Lung (tissue), 12 donors: ENCODE measurements around the gene TP53AIP1. TPM values are rescaled to one million over a fixed set of nuclear protein-coding genes. Genes with fewer than 3 reads are reported as not detected.
"Not testable (repeated sequence)": the region's sequence is repeated elsewhere in the genome, so short reads cannot be mapped to it uniquely, and the experiment has no call there.

Source experiments
- ATAC-seq: fragments of 200-7000 bp; cut with Tn5 transposase; one replicate; pipeline ENCODE4 v1.9.1; 2020; ENCODE audit warnings: moderate number of reproducible peaks; ENCODE audit not compliant: insufficient read depth, low FRiP score
- DNase-seq, 3 donors: peaks; one replicate each; pipeline ENCODE4 v3.0.0-alpha.2; 2013 to 2017
- H3K27ac ChIP-seq, 2 donors: one replicate each; pipeline ENCODE4 v1.5.1; 2013; ENCODE audit warnings: mild to moderate bottlenecking in 2 of 2, moderate library complexity in 2 of 2, control low read depth in 1 of 2, inconsistent platforms in 1 of 2, low read depth in 1 of 2, low read length in 1 of 2
- H3K27me3 ChIP-seq, 3 donors: one replicate each; pipeline ENCODE4 v1.5.1; 2013; ENCODE audit warnings: low read length in 2 of 3; ENCODE audit not compliant: control insufficient read depth in 3 of 3, insufficient read depth in 3 of 3
- H3K36me3 ChIP-seq, 4 donors: one replicate each; pipeline ENCODE4 v1.5.1; 2013; ENCODE audit warnings: low read length in 4 of 4, mild to moderate bottlenecking in 1 of 4, moderate library complexity in 1 of 4; ENCODE audit not compliant: control insufficient read depth in 4 of 4, insufficient read depth in 4 of 4
- H3K4me1 ChIP-seq, 5 donors: one replicate each; pipeline ENCODE4 v1.5.1; 2013; ENCODE audit warnings: low read length in 5 of 5, mild to moderate bottlenecking in 2 of 5, moderate library complexity in 1 of 5; ENCODE audit not compliant: control insufficient read depth in 5 of 5, insufficient read depth in 5 of 5
- H3K4me3 ChIP-seq: one replicate; pipeline ENCODE4 v1.5.1; 2013; ENCODE audit warnings: mild to moderate bottlenecking, control low read depth, moderate library complexity
- H3K9ac ChIP-seq, 2 donors: one replicate each; pipeline ENCODE4 v1.5.1; 2013; ENCODE audit warnings: low read length in 2 of 2, control low read depth in 1 of 2; ENCODE audit not compliant: insufficient read depth in 1 of 2
- H3K9me3 ChIP-seq, 4 donors: one replicate each; pipeline ENCODE4 v1.5.1; 2013; ENCODE audit warnings: low read length in 3 of 4, mild to moderate bottlenecking in 1 of 4, moderate library complexity in 1 of 4; ENCODE audit not compliant: control insufficient read depth in 4 of 4, insufficient read depth in 3 of 4
- WGBS, 2 donors: extraction: QIAGEN DNeasy Blood & Tissue Kit; methylation state at CpG; one replicate each; pipeline ENCODE4 v1.1.7; 2013; 5-methylcytosine and 5-hydroxymethylcytosine counted together
- polyA plus RNA-seq, 2 donors: library from polyadenylated mRNA; stranded (reverse); fragments of 200-250 nt; gene quantifications; one replicate each; pipeline ENCODE4 v1.2.1, GENCODE V29; 2013
- total RNA-seq, 2 donors: library from RNA; depleted of rRNA in 1 of 2; stranded (reverse); fragments of >200 nt in 1 of 2; gene quantifications; one replicate each; pipeline ENCODE4 v1.2.1, GENCODE V29; 2014 to 2021
- TF ChIP-seq, protein P1 (sequence below): IDR thresholded peaks from 2 replicates; pipeline ENCODE4 v1.5.1; 2012; ENCODE audit warnings: mild to moderate bottlenecking; ENCODE audit errors: control extremely low read depth, extremely low read depth
- donor health status: control.
- donor health status: control.
- donor health status: Bipolar disorder and iron deficiency.
- donor health status: healthy.
- donor health status: DM: yes; HTN: yes; CAD: no.

TP53AIP1 gene
- total and polyA plus RNA-seq, 4 donors: 0.16 to 1.8 (median 1.0) TPM

DNA sequence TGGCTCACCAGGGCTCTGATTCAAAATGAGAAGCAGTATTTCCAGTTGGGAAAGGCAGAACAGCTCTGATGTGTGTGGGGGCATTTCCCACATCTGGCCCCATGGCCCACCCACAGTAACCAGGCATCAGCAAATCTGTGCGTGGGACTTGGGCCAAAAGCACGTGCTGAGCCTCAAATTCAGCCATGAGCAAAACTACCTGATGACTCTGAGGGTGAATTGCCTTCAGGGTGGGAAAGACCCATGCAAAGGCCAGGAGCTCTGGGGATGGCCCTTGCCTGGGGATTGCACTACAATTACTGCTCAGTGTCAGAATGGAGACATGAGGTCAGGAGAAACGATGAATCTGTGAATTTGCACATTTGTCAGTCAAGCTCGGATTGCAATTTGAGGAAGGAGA lies 20.9 kb downstream of the TP53AIP1 start:
- TF ChIP-seq, protein P1, sequence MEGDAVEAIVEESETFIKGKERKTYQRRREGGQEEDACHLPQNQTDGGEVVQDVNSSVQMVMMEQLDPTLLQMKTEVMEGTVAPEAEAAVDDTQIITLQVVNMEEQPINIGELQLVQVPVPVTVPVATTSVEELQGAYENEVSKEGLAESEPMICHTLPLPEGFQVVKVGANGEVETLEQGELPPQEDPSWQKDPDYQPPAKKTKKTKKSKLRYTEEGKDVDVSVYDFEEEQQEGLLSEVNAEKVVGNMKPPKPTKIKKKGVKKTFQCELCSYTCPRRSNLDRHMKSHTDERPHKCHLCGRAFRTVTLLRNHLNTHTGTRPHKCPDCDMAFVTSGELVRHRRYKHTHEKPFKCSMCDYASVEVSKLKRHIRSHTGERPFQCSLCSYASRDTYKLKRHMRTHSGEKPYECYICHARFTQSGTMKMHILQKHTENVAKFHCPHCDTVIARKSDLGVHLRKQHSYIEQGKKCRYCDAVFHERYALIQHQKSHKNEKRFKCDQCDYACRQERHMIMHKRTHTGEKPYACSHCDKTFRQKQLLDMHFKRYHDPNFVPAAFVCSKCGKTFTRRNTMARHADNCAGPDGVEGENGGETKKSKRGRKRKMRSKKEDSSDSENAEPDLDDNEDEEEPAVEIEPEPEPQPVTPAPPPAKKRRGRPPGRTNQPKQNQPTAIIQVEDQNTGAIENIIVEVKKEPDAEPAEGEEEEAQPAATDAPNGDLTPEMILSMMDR: no peak
- Histone ChIP-seq H3K9ac (no peak overlapping the region), H3K36me3 (no peaks in the 10 kb centered on the region), H3K4me3 (no peak overlapping the region), H3K27me3 (no peaks in the 10 kb centered on the region), H3K9me3 (no peaks in the 10 kb centered on the region), H3K4me1 (peaks cover 0 to 6% (median 0%) of the 10 kb centered on the region in 5 donors), H3K27ac (no peak overlapping the region)
- DNase-seq (no peak), ATAC-seq (no peak)
- WGBS, 2 donors: 79 to 81% methylated on average over 4 of the region's 4 CpGs

DNA sequence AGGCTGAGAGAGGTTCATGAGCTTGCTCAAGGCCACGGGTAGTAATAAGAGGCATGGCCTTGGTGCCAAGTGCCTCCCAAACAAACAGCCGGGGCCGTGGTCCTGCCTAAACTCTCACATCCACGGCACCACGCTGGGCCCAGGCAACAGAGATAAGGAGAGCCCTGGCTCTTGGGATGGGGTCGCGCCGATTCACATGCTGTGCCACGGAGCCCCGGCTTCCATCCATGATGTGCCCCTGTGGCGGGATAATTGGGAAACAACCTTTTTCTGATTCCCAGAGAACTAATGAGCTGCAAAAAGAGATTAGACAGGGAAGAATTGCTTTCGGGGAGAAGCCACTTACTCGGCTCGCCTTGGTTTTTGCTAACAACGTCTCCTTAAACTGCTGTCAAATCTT lies 22.0 kb downstream of the TP53AIP1 start:
- DNase-seq (no peak), ATAC-seq (no peak)
- Histone ChIP-seq H3K9me3 (no peaks in the 10 kb centered on the region), H3K27me3 (no peaks in the 10 kb centered on the region), H3K36me3 (no peaks in the 10 kb centered on the region), H3K4me3 (no peak overlapping the region), H3K27ac (no peak overlapping the region), H3K4me1 (peaks cover 0 to 6% (median 0%) of the 10 kb centered on the region in 5 donors), H3K9ac (no peak overlapping the region)
- 89 to 90% methylated on average over 15 of the region's 15 CpGs for WGBS, 2 donors
- TF ChIP-seq, protein P1: no peak

DNA sequence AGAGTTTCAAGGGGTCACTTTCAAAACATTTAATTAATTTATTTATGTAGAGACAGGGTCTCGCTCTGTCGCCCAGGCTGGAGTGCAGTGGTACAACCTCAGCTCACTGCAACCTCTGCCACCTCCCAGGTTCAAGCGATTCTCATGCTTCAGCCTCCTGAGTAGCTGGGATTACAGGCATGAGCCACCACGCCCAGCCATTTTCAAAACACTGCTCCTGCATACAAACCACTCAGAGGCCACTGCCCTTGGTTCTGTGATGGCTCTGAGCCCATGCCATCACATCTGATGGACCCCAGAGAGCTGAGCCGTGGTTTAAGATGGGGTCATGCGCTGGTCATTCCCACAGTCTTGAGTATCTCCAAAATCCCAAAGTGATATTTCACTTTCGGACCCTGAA lies 23.0 kb downstream of the TP53AIP1 start:
- not testable (repeated sequence) for H3K9ac ChIP-seq, ATAC-seq, H3K36me3 ChIP-seq, H3K9me3 ChIP-seq, DNase-seq, H3K27me3 ChIP-seq, H3K4me3 ChIP-seq, H3K27ac ChIP-seq, H3K4me1 ChIP-seq
- 77 to 88% methylated on average over 7 of the region's 7 CpGs for WGBS, 2 donors

DNA sequence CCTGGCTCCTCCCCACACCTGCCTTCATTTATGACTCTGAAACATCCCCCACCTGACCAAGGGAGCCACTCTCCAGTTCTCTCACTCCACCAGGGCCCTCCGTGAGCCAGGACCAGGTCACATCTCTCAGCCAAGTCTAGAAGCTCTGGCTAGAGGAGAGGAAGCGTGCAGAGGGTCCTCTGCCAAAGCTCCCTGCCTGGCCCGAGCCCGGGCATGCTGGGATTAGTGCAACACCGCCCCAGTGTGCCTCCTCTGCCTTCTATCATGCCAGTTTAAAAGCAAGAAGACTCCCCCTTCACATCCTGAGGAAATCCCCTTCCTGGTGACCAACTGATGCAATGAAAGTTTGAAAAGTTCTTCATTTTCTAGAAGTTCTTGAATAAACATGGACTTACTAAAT lies 23.5 kb downstream of the TP53AIP1 start:
- no peak overlapping the region for H3K9ac ChIP-seq
- ATAC-seq (no peak), DNase-seq (no peak)
- no peaks in the 10 kb centered on the region for H3K27me3 ChIP-seq
- H3K9me3 ChIP-seq: no peaks in the 10 kb centered on the region
- peaks cover 0 to 6% (median 0%) of the 10 kb centered on the region in 5 donors for H3K4me1 ChIP-seq
- no peak overlapping the region for H3K27ac ChIP-seq
- WGBS, 2 donors: 36 to 56% methylated on average over 5 of the region's 5 CpGs
- TF ChIP-seq, protein P1: no peak
- no peaks in the 10 kb centered on the region for H3K36me3 ChIP-seq
- no peak overlapping the region for H3K4me3 ChIP-seq
